ENCODE data around the gene DNTT.

- TF ChIP-seq GATA2 (IDR thresholded peaks at IDR 0.05; ENCODE audit: low read depth, low read length), result no peak
- no peak for TF ChIP-seq GATA3 (IDR thresholded peaks at IDR 0.05; ENCODE audit: low read depth, low read length)
Measured at GRCh38 chr10:96269438-96270300, 34.6 kb upstream of the DNTT start.

Data from SH-SY5Y (cell line).